NCI-H1417 (cell line): ENCODE measurements around the gene SLC39A8.
"Not testable (repeated sequence)": the region's sequence is repeated elsewhere in the genome, so short reads cannot be mapped to it uniquely, and the experiment has no call there.

Experiments
- DNase-seq, 3 experiments: peaks; one replicate each; lab custom pipeline; 2025; lab: John Stamatoyannopoulos, UW

The SLC39A8 gene

GRCh38 chr4:102299354-102300107 is 45.8 kb downstream of the SLC39A8 start:
- peak in 2 of 3 experiments; percentile 1 to 39 for DNase-seq

GRCh38 chr4:102298716-102299115 is 46.6 kb downstream of the SLC39A8 start:
- no peak for DNase-seq

GRCh38 chr4:102295153-102295862 is 50.0 kb downstream of the SLC39A8 start:
- no peak for DNase-seq

- DNase-seq = no peak
Observed at GRCh38 chr4:102288497-102288896, 56.8 kb downstream of the SLC39A8 start.

- no peak for DNase-seq
Observed at GRCh38 chr4:102285831-102286230, 59.5 kb downstream of the SLC39A8 start.

- DNase-seq = peak in 1 of 3 experiments; percentile 48
Observed at GRCh38 chr4:102281171-102281839, 64.0 kb downstream of the SLC39A8 start.

- DNase-seq = not testable (repeated sequence)
Observed at GRCh38 chr4:102273317-102273716, 72.0 kb downstream of the SLC39A8 start.

GRCh38 chr4:102272318-102272717 is 73.0 kb downstream of the SLC39A8 start:
- DNase-seq = no peak

GRCh38 chr4:102268355-102268754 is 76.9 kb downstream of the SLC39A8 start:
- DNase-seq = no peak

GRCh38 chr4:102263024-102263787 is 82.1 kb downstream of the SLC39A8 start:
- DNase-seq = peak; percentile 12 to 80 (median 35)

GRCh38 chr4:102259702-102260101 is 85.6 kb downstream of the SLC39A8 start:
- DNase-seq = no peak

GRCh38 chr4:102259081-102259480 is 86.2 kb downstream of the SLC39A8 start:
- DNase-seq = no peak

GRCh38 chr4:102256321-102256720 is 89.0 kb downstream of the SLC39A8 start:
- no peak for DNase-seq

GRCh38 chr4:102253860-102254259 is 91.4 kb downstream of the SLC39A8 start:
- DNase-seq = no peak

- no peak for DNase-seq
Observed at GRCh38 chr4:102252171-102252570, 93.1 kb downstream of the SLC39A8 start.

- DNase-seq = no peak
Observed at GRCh38 chr4:102250341-102250740, 94.9 kb downstream of the SLC39A8 start.

GRCh38 chr4:102247041-102247440 is 98.2 kb downstream of the SLC39A8 start:
- no peak for DNase-seq

- no peak for DNase-seq
Observed at GRCh38 chr4:102246416-102246815, 98.9 kb downstream of the SLC39A8 start.

GRCh38 chr4:102244878-102245535 is 100.3 kb downstream of the SLC39A8 start:
- no peak for DNase-seq

GRCh38 chr4:102243296-102243695 is 102.0 kb downstream of the SLC39A8 start:
- DNase-seq = not testable (repeated sequence)

GRCh38 chr4:102234243-102234838 is 110.9 kb downstream of the SLC39A8 start:
- DNase-seq = no peak
